Esophagus muscularis mucosa (tissue), 4 donors: ENCODE data around the gene CFAP161. TPM values are rescaled to one million over a fixed set of nuclear protein-coding genes. Genes with fewer than 3 reads are reported as not detected.
A peak's percentile ranks its signal among the peaks of the same experiment; 100 is the strongest.

Source experiments
- DNase-seq: peaks from one replicate; pipeline ENCODE4 v3.0.0-alpha.2; 2017; ENCODE audit errors: extremely low spot score
- H3K27ac ChIP-seq, 4 donors: fragments of 200-600 bp; sonication (generic); replicated peaks in 1 of 4; 1 replicate in 3 of 4; 2 replicates in 1 of 4; pipeline ENCODE4 v1.5.1; 2016 to 2019; ENCODE audit warnings: mild to moderate bottlenecking in 1 of 4
- H3K27me3 ChIP-seq, 4 donors: fragments of 200-600 bp; sonication (generic); one replicate each; pipeline versions ENCODE4 v1.5.1 to v1.6.0; 2016 to 2019
- H3K36me3 ChIP-seq, 4 donors: fragments of 200-600 bp; sonication (generic); one replicate each; pipeline ENCODE4 v1.5.1; 2016 to 2019
- H3K4me1 ChIP-seq, 4 donors: fragments of 200-600 bp; sonication (generic); one replicate each; pipeline ENCODE4 v1.5.1; 2016 to 2019
- H3K4me3 ChIP-seq, 4 donors: fragments of 200-600 bp; sonication (generic); 1 replicate in 2 of 4; 2 replicates in 2 of 4; pipeline ENCODE4 v1.5.1; 2016 to 2019; ENCODE audit warnings: mild to moderate bottlenecking in 4 of 4, moderate library complexity in 1 of 4
- H3K9me3 ChIP-seq, 4 donors: fragments of 200-600 bp; sonication (generic); 1 replicate in 3 of 4; 2 replicates in 1 of 4; pipeline ENCODE4 v1.5.1; 2016 to 2019
- CTCF ChIP-seq, 3 experiments: fragments of 200-600 bp in 2 of 3; fragments of 450-650 bp in 1 of 3; sonication (generic) in 2 of 3; IDR thresholded peaks; one replicate each; pipeline ENCODE4 v1.5.1; 2017 to 2019; ENCODE audit warnings: antibody characterized with exemption in 3 of 3, mild to moderate bottlenecking in 2 of 3, moderate library complexity in 1 of 3
- EP300 ChIP-seq: sonication (generic); formaldehyde crosslinking; IDR thresholded peaks from one replicate; pipeline ENCODE4 v1.6.1; 2017; ENCODE audit warnings: antibody characterized with exemption
- POLR2A ChIP-seq: fragments of 450-650 bp; IDR thresholded peaks from one replicate; pipeline ENCODE4 v1.6.1; 2017; ENCODE audit warnings: antibody characterized with exemption, moderate library complexity, mild to moderate bottlenecking, low read depth
- POLR2AphosphoS5 ChIP-seq, 2 donors: sonication (generic); formaldehyde crosslinking; IDR thresholded peaks; one replicate each; pipeline ENCODE4 v1.6.1; 2017; ENCODE audit warnings: antibody characterized with exemption in 2 of 2
- WGBS: methylation state at CpG from one replicate; pipeline ENCODE4 v1.1.5; 2018; 5-methylcytosine and 5-hydroxymethylcytosine counted together
- intact Hi-C: fragments of 100-400 bp; cut with DNase I; formaldehyde crosslinking; loops from one replicate; pipeline ENCODE4 v1.15.1; 2023
- total RNA-seq, 4 donors: library from RNA; depleted of rRNA; stranded (reverse); fragments of >200 nt; gene quantifications; one replicate each; pipeline versions ENCODE4 v1.1.0 to v1.2.1, GENCODE V29; 2016

Gene CFAP161
- total RNA-seq, 4 donors from 2014 or later: 0.66 to 0.71 TPM; not detected in 2

- intact Hi-C loops: loop anchor here (2.0 to 5.0 kb wide), 2 partner anchors 129 to 160 kb away; no protein-coding TSS in a partner anchor
- no peak overlapping the region for H3K4me3 ChIP-seq
- H3K4me1 ChIP-seq: peaks cover 0 to 17% (median 2%) of the 10 kb centered on the region in 4 donors
- H3K9me3 ChIP-seq: no peaks in the 10 kb centered on the region
- no peaks in the 10 kb centered on the region for H3K36me3 ChIP-seq
- WGBS: 47% methylated on average over 6 of the region's 6 CpGs
- H3K27me3 ChIP-seq: peaks cover 0 to 12% (median 0%) of the 10 kb centered on the region in 4 donors
- no peak overlapping the region for H3K27ac ChIP-seq
- TF ChIP-seq POLR2AphosphoS5 (IDR thresholded peaks at IDR 0.05): peak in 1 of 2 donors; percentile 27
- peak; percentile 65 to 78 (median 75) for TF ChIP-seq CTCF (IDR thresholded peaks at IDR 0.05)
- no peak for TF ChIP-seq EP300
- DNase-seq: peak; percentile 91
Measured at GRCh38 chr15:81106560-81106959, 27.5 kb upstream of the CFAP161 start.

GRCh38 chr15:81107889-81108288 lies 26.2 kb upstream of the CFAP161 start:
- TF ChIP-seq POLR2A: no peak
- TF ChIP-seq POLR2AphosphoS5 (IDR thresholded peaks at IDR 0.05): no peak
- no peak for TF ChIP-seq CTCF (IDR thresholded peaks at IDR 0.05)
- no peak for TF ChIP-seq EP300
- peaks cover 0 to 10% (median 2%) of the 10 kb centered on the region in 4 donors for H3K4me1 ChIP-seq
- intact Hi-C loops: loop anchor here (2.0 to 5.0 kb wide), 2 partner anchors 131 to 159 kb away; no protein-coding TSS in a partner anchor
- H3K36me3 ChIP-seq: no peaks in the 10 kb centered on the region
- no peak overlapping the region for H3K27ac ChIP-seq
- no peaks in the 10 kb centered on the region for H3K9me3 ChIP-seq
- 76% methylated on average over 4 of the region's 4 CpGs for WGBS
- no peak overlapping the region for H3K4me3 ChIP-seq
- no peak for DNase-seq
- peaks cover 0 to 12% (median 0%) of the 10 kb centered on the region in 4 donors for H3K27me3 ChIP-seq

- H3K4me1 ChIP-seq: peaks cover 0 to 10% (median 2%) of the 10 kb centered on the region in 4 donors
- H3K36me3 ChIP-seq: no peaks in the 10 kb centered on the region
- TF ChIP-seq POLR2AphosphoS5 (IDR thresholded peaks at IDR 0.05) (no peak), CTCF (IDR thresholded peaks at IDR 0.05) (peak; percentile 28 to 46 (median 32)), EP300 (no peak), POLR2A (no peak)
- H3K27me3 ChIP-seq: peaks cover 0 to 14% (median 0%) of the 10 kb centered on the region in 4 donors
- intact Hi-C loops: loop anchor here (5.0 kb wide), 1 partner anchor 131 kb away; no protein-coding TSS in a partner anchor
- no peaks in the 10 kb centered on the region for H3K9me3 ChIP-seq
- 29% methylated on average over 1 of the region's 1 CpG for WGBS
- H3K4me3 ChIP-seq: no peak overlapping the region
- no peak for DNase-seq
- no peak overlapping the region for H3K27ac ChIP-seq
Measured at GRCh38 chr15:81108427-81108826, 25.6 kb upstream of the CFAP161 start.

- Histone ChIP-seq H3K36me3 (no peaks in the 10 kb centered on the region), H3K9me3 (no peaks in the 10 kb centered on the region), H3K27ac (no peak overlapping the region), H3K4me1 (peaks cover 0 to 10% (median 2%) of the 10 kb centered on the region in 4 donors), H3K27me3 (peaks cover 0 to 8% (median 0%) of the 10 kb centered on the region in 4 donors), H3K4me3 (no peak overlapping the region)
- no peak for TF ChIP-seq POLR2A
- no peak for TF ChIP-seq POLR2AphosphoS5 (IDR thresholded peaks at IDR 0.05)
- TF ChIP-seq CTCF (IDR thresholded peaks at IDR 0.05): no peak
- TF ChIP-seq EP300: no peak
- no peak for DNase-seq
- WGBS: 83% methylated on average over 4 of the region's 4 CpGs
- intact Hi-C loops: no loop called here
Measured at GRCh38 chr15:81111018-81111417, 23.1 kb upstream of the CFAP161 start.
